ENCODE results near the gene MANSC1.

- TF ChIP-seq, protein P1, sequence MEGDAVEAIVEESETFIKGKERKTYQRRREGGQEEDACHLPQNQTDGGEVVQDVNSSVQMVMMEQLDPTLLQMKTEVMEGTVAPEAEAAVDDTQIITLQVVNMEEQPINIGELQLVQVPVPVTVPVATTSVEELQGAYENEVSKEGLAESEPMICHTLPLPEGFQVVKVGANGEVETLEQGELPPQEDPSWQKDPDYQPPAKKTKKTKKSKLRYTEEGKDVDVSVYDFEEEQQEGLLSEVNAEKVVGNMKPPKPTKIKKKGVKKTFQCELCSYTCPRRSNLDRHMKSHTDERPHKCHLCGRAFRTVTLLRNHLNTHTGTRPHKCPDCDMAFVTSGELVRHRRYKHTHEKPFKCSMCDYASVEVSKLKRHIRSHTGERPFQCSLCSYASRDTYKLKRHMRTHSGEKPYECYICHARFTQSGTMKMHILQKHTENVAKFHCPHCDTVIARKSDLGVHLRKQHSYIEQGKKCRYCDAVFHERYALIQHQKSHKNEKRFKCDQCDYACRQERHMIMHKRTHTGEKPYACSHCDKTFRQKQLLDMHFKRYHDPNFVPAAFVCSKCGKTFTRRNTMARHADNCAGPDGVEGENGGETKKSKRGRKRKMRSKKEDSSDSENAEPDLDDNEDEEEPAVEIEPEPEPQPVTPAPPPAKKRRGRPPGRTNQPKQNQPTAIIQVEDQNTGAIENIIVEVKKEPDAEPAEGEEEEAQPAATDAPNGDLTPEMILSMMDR (conservative IDR thresholded peaks at IDR 0.05): peak; percentile 53
- TF ChIP-seq ZFX (IDR thresholded peaks at IDR 0.05): peak; percentile 54; the same call in 1 of the 2 replicates
Measured at GRCh38 chr12:12349711-12350665, at the start of gene MANSC1.
